GM12873 (cell line): ENCODE measurements around the gene RAD51AP2.

Source experiments
- CTCF ChIP-seq: IDR thresholded peaks from 2 replicates; pipeline ENCODE4 v1.5.1; 2012; ENCODE audit warnings: low read depth, mild to moderate bottlenecking, moderate library complexity, low read length, control low read depth; ENCODE audit not compliant: insufficient read depth; ENCODE audit errors: missing control alignments

RAD51AP2 gene

DNA sequence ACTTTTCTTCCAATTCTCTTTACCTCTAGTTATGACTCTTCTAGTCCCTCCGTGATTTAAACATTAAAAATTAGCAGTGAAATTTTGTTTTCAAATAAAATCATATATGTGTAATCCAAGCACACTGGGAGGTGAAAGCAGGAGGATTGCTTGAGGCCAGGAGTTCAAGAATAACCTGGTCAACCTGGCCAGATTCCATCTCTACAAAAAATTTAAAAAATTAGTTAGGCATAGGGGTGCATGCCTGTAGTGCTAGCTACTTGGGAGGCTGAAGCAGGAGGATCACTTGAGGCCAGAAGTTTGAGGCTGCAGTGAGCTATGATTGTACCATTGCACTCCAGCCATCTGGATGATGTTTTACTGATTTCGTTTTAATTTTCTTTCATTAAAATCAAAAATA, 15.3 kb upstream of the RAD51AP2 start:
- no peak for TF ChIP-seq CTCF

- no peak for TF ChIP-seq CTCF
Measured at GRCh38 chr2:17529771-17530170, 11.5 kb upstream of the RAD51AP2 start.

- TF ChIP-seq CTCF: no peak
Measured at GRCh38 chr2:17522303-17522702, 4.1 kb upstream of the RAD51AP2 start.

DNA sequence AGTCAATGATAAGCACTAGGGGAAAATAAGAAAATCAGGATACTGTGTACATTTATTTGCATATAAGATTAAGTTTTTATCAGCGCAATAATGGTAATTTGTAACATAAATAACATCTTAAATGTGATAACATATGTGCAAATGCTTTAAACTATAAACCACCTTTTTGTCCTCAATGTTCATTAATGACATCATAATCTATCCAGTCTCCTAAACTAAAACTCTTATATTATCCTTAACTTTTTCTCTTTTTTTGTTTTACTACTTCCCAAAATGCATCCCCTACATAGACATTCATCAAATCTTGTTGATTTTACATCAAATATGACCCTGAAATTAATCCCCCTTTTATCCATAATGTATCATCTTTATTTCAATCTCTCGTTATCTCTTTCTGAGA, 3.4 kb upstream of the RAD51AP2 start:
- TF ChIP-seq CTCF: no peak

GRCh38 chr2:17520761-17521160, 2.5 kb upstream of the RAD51AP2 start:
- no peak for TF ChIP-seq CTCF

DNA sequence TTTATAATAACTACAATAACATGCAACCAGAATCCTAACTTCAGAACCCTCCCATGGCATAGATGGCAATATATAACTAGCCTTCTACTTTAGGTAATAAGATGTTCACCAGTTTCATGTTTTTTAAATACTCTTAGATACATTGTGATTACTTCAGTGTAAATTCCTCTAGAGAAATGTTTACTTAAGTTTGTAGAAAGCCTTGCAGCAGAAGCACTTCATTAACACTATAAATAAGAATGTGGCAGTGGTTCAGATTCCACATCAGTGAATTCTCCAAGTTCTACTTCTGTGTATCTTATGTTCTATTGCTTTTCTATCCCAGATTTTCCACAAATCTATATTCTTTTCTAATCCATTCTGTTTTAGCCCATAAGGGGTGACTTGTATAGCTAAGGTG, 1.2 kb upstream of the RAD51AP2 start:
- TF ChIP-seq CTCF: no peak

DNA sequence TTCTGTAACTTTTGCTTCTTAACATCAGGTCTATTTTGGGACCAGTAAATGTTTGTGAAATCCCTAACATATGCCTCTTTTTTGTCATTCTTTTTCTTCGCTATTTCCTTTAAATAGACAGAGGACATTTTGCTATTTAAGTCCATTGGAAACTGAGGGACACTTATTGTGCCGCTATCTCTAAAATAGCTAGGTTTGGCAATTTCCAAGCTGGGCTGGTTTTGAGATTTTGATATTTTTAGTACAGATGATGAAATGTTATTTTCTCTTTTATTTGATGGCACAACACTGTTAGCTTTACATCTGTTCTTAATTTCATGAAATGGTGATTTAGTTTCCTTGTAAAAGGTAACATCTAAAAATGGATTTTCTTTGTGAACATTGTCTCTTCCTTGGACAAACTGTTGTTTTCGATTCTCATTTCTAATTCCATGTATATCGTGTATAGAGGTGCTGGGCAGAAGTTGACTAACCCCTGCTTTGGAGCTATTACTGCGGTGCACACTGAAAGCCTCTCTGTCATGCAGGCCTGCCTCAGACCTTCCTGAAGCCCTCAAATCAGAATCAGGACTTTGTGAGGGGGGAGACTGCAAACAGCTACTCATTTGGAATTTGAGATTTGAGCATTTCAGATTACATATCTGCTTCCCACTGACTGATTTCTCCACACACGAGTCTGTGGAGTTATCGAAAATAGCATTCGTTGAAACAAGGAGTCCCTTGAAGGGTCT, 594 bp downstream of the RAD51AP2 start:
- no peak for TF ChIP-seq CTCF
